Body of pancreas (tissue), 4 donors: Measurements from ENCODE around the gene PRSS53.

Experiments
- CTCF ChIP-seq, 7 experiments: fragments of 450-650 bp in 4 of 7; fragments of 200-600 bp in 3 of 7; sonication (generic) in 3 of 7; IDR thresholded peaks; one replicate each; pipeline ENCODE4 v1.5.1; 2016 to 2019; ENCODE audit warnings: antibody characterized with exemption in 7 of 7
- POLR2A ChIP-seq, 3 donors: fragments of 450-650 bp; IDR thresholded peaks; one replicate each; pipeline ENCODE4 v1.6.1; 2016; ENCODE audit warnings: antibody characterized with exemption in 3 of 3, mild to moderate bottlenecking in 2 of 3

DNA sequence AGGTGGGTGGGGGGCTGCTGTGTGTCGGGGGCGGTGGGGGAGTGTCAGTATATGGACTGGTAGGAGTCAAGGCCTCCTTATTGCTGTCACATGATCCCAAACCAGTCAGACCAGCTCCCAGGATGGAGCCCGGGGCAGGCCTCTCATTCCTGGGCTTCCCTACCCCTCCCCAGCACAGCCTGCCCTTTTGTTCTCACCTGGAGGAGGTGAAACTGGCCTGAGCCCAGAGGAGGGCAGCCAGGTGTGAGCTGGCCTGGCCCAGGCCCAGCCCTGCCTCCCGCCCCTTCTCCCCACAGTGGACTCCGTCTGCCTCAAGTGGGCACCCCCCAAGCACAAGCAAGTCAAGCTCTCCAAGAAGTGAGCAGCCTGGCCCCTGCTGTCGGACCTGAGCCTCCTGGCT is 42.2 kb upstream of the PRSS53 start:
- TF ChIP-seq CTCF (IDR thresholded peaks at IDR 0.05) (peak in 1 of 7 experiments; percentile 9), POLR2A (IDR thresholded peaks at IDR 0.05) (peak in 2 of 3 donors; percentile 20 to 23)
